Inflammatory macrophage (primary cell): Measurements from ENCODE around the gene TMEM132D.

Experiments used
- DNase-seq, 2 donors: peaks; one replicate each; pipeline ENCODE4 v3.0.0-alpha.2; 2020 to 2022

Gene TMEM132D

GRCh38 chr12:129873111-129873832 lies 30.6 kb downstream of the TMEM132D start:
- DNase-seq, result no peak

GRCh38 chr12:129871991-129872972 lies 31.5 kb downstream of the TMEM132D start:
- DNase-seq, result no peak

GRCh38 chr12:129870796-129871195 lies 33.0 kb downstream of the TMEM132D start:
- DNase-seq, result no peak

GRCh38 chr12:129870136-129870535 lies 33.7 kb downstream of the TMEM132D start:
- DNase-seq, result no peak

GRCh38 chr12:129868575-129868974 lies 35.2 kb downstream of the TMEM132D start:
- no peak for DNase-seq

GRCh38 chr12:129863938-129864337 lies 39.9 kb downstream of the TMEM132D start:
- no peak for DNase-seq

GRCh38 chr12:129862561-129863175 lies 41.2 kb downstream of the TMEM132D start:
- DNase-seq, result no peak

- no peak for DNase-seq
Measured at GRCh38 chr12:129861951-129862350, 41.9 kb downstream of the TMEM132D start.

GRCh38 chr12:129854591-129854990 lies 49.2 kb downstream of the TMEM132D start:
- DNase-seq, result no peak

- no peak for DNase-seq
Measured at GRCh38 chr12:129851296-129851695, 52.5 kb downstream of the TMEM132D start.

GRCh38 chr12:129848876-129849275 lies 54.9 kb downstream of the TMEM132D start:
- no peak for DNase-seq

GRCh38 chr12:129847063-129847462 lies 56.8 kb downstream of the TMEM132D start:
- DNase-seq, result no peak

GRCh38 chr12:129844662-129845220 lies 59.1 kb downstream of the TMEM132D start:
- DNase-seq, result no peak

GRCh38 chr12:129841251-129841650 lies 62.6 kb downstream of the TMEM132D start:
- DNase-seq, result no peak

- no peak for DNase-seq
Measured at GRCh38 chr12:129840145-129840884, 63.5 kb downstream of the TMEM132D start.

- DNase-seq, result no peak
Measured at GRCh38 chr12:129839679-129840078, 64.1 kb downstream of the TMEM132D start.

GRCh38 chr12:129831294-129831693 lies 72.5 kb downstream of the TMEM132D start:
- no peak for DNase-seq

- DNase-seq, result no peak
Measured at GRCh38 chr12:129830796-129831195, 73.0 kb downstream of the TMEM132D start.

- DNase-seq, result no peak
Measured at GRCh38 chr12:129827866-129828384, 75.9 kb downstream of the TMEM132D start.

GRCh38 chr12:129827102-129827865 lies 76.5 kb downstream of the TMEM132D start:
- no peak for DNase-seq

- DNase-seq, result no peak
Measured at GRCh38 chr12:129826273-129826672, 77.6 kb downstream of the TMEM132D start.
